Transverse colon (tissue), 4 donors: ENCODE measurements around the gene NKD2. TPM values are rescaled to one million over a fixed set of nuclear protein-coding genes. Genes with fewer than 3 reads are reported as not detected.

Experiments
- DNase-seq: peaks from one replicate; pipeline ENCODE4 v3.0.0-alpha.2; 2019
- H3K27ac ChIP-seq, 4 donors: fragments of 200-600 bp; sonication (generic); 2 replicates each; pipeline ENCODE4 v1.5.1; 2016 to 2018; ENCODE audit warnings: inconsistent platforms in 4 of 4
- H3K27me3 ChIP-seq: fragments of 200-600 bp; sonication (generic); 2 replicates; pipeline ENCODE4 v1.5.1; 2017; ENCODE audit warnings: inconsistent platforms
- H3K36me3 ChIP-seq, 4 donors: fragments of 200-600 bp; sonication (generic); 2 replicates each; pipeline ENCODE4 v1.5.1; 2017 to 2019; ENCODE audit warnings: inconsistent platforms in 4 of 4
- H3K4me1 ChIP-seq, 4 donors: fragments of 200-600 bp; sonication (generic); 2 replicates each; pipeline ENCODE4 v1.5.1; 2017 to 2020; ENCODE audit warnings: inconsistent platforms in 4 of 4
- H3K4me3 ChIP-seq, 4 donors: fragments of 200-600 bp; sonication (generic); 1 replicate in 1 of 4; 2 replicates in 3 of 4; pipeline versions ENCODE4 v1.5.1 to v1.6.1; 2017 to 2019; ENCODE audit warnings: inconsistent platforms in 4 of 4
- H3K9me3 ChIP-seq, 2 donors: fragments of 200-600 bp; sonication (generic); 2 replicates each; pipeline ENCODE4 v1.5.1; 2017 to 2019; ENCODE audit warnings: inconsistent platforms in 2 of 2
- CTCF ChIP-seq, 5 experiments: fragments of 200-600 bp in 3 of 5; fragments of 450-650 bp in 2 of 5; sonication (generic) in 3 of 5; IDR thresholded peaks; 1 replicate in 2 of 5; 2 replicates in 3 of 5; pipeline ENCODE4 v1.5.1; 2016 to 2017; ENCODE audit warnings: antibody characterized with exemption in 5 of 5, inconsistent platforms in 3 of 5, mild to moderate bottlenecking in 2 of 5, moderate library complexity in 1 of 5
- EP300 ChIP-seq: sonication (generic); formaldehyde crosslinking; IDR thresholded peaks from one replicate; pipeline ENCODE4 v1.6.1; 2017; ENCODE audit warnings: antibody characterized with exemption, low read depth
- POLR2A ChIP-seq: fragments of 450-650 bp; IDR thresholded peaks from one replicate; pipeline ENCODE4 v1.6.1; 2016; ENCODE audit warnings: antibody characterized with exemption, mild to moderate bottlenecking, moderate library complexity
- POLR2AphosphoS5 ChIP-seq, 3 donors: sonication (generic); formaldehyde crosslinking; IDR thresholded peaks; one replicate each; pipeline ENCODE4 v1.6.1; 2016; ENCODE audit warnings: antibody characterized with exemption in 3 of 3
- WGBS, 2 donors: methylation state at CpG; one replicate each; pipeline ENCODE4 v1.1.5; 2018; ENCODE audit warnings: low coverage in 1 of 2; 5-methylcytosine and 5-hydroxymethylcytosine counted together
- in situ Hi-C, 4 donors: fragments of 200-750 bp; cut with MboI; loops; one replicate each; pipeline versions ENCODE4 v1.15.0 to v1.15.1; 2017; ENCODE audit warnings: low sequenced_read_pairs in 3 of 4, low pct_ligation_motif_present in 1 of 4, low pct_unique_long_range_greater_than_20kb in 1 of 4
- intact Hi-C: fragments of 100-400 bp; cut with DNase I; formaldehyde crosslinking; loops from one replicate; pipeline ENCODE4 v1.15.1; 2023; ENCODE audit warnings: low total_unique reads
- total RNA-seq, 4 donors: library from RNA; depleted of rRNA; stranded (reverse); fragments of >200 nt; gene quantifications; one replicate each; pipeline ENCODE4 v1.1.0, GENCODE V29; 2016

NKD2 gene
- total RNA-seq, 4 donors from 2014 or later, result 0.41 to 0.80 TPM; not detected in 2

- Histone ChIP-seq H3K4me1 (peaks cover 0 to 9% (median 6%) of the 10 kb centered on the region in 4 donors), H3K27me3 (no peaks in the 10 kb centered on the region), H3K4me3 (no peak overlapping the region), H3K27ac (no peak overlapping the region), H3K9me3 (no peaks in the 10 kb centered on the region), H3K36me3 (no peaks in the 10 kb centered on the region)
- in situ Hi-C loops, result no loop called here
- WGBS, 2 donors, result 86% methylated on average over 7 of the region's 7 CpGs; no CpG with 5 or more reads in 1 of the 2 donors
- intact Hi-C loops, result no loop called here
- no peak for DNase-seq
- TF ChIP-seq CTCF (IDR thresholded peaks at IDR 0.05) (no peak), POLR2AphosphoS5 (IDR thresholded peaks at IDR 0.05) (no peak), EP300 (no peak), POLR2A (no peak)
Measured at GRCh38 chr5:983238-983524, 25.4 kb upstream of the NKD2 start.

GRCh38 chr5:983568-983967 lies 25.0 kb upstream of the NKD2 start:
- intact Hi-C loops, result no loop called here
- Histone ChIP-seq H3K9me3 (no peaks in the 10 kb centered on the region), H3K27me3 (no peaks in the 10 kb centered on the region), H3K36me3 (no peaks in the 10 kb centered on the region), H3K4me3 (no peak overlapping the region), H3K4me1 (peaks cover 0 to 9% (median 6%) of the 10 kb centered on the region in 4 donors), H3K27ac (no peak overlapping the region)
- no peak for DNase-seq
- TF ChIP-seq EP300 (no peak), POLR2AphosphoS5 (IDR thresholded peaks at IDR 0.05) (no peak), POLR2A (no peak), CTCF (IDR thresholded peaks at IDR 0.05) (no peak)
- in situ Hi-C loops, result no loop called here

GRCh38 chr5:984774-985173 lies 23.8 kb upstream of the NKD2 start:
- H3K4me1 ChIP-seq, result peaks cover 0 to 11% (median 6%) of the 10 kb centered on the region in 4 donors
- TF ChIP-seq POLR2AphosphoS5 (IDR thresholded peaks at IDR 0.05) (no peak), CTCF (IDR thresholded peaks at IDR 0.05) (no peak), POLR2A (no peak), EP300 (no peak)
- no peaks in the 10 kb centered on the region for H3K27me3 ChIP-seq
- H3K9me3 ChIP-seq, result no peaks in the 10 kb centered on the region
- intact Hi-C loops (no loop called here), in situ Hi-C loops (no loop called here)
- H3K36me3 ChIP-seq, result no peaks in the 10 kb centered on the region
- 80 to 81% methylated on average over 3 of the region's 3 CpGs for WGBS, 2 donors
- no peak overlapping the region for H3K27ac ChIP-seq
- DNase-seq, result no peak
- no peak overlapping the region for H3K4me3 ChIP-seq

- Histone ChIP-seq H3K9me3 (no peaks in the 10 kb centered on the region), H3K36me3 (no peaks in the 10 kb centered on the region), H3K4me1 (peaks cover 0 to 14% (median 0%) of the 10 kb centered on the region in 4 donors), H3K4me3 (no peak overlapping the region), H3K27me3 (no peaks in the 10 kb centered on the region), H3K27ac (no peak overlapping the region)
- no peak for DNase-seq
- TF ChIP-seq POLR2A, result no peak
- TF ChIP-seq CTCF (IDR thresholded peaks at IDR 0.05), result no peak
- no peak for TF ChIP-seq POLR2AphosphoS5 (IDR thresholded peaks at IDR 0.05)
- 54 to 78% methylated on average over 2 of the region's 2 CpGs for whole genome bisulfite sequencing, 2 donors
- in situ Hi-C loops (no loop called here), intact Hi-C loops (no loop called here)
Measured at GRCh38 chr5:987761-988160, 20.8 kb upstream of the NKD2 start.
